GM19043 (cell line): Measurements from ENCODE around the gene ANKS1B.
"Not testable (repeated sequence)": the region's sequence is repeated elsewhere in the genome, so short reads cannot be mapped to it uniquely, and the experiment has no call there.

ENCODE experiments used
- ATAC-seq: cut with Tn5 transposase; IDR thresholded peaks from one replicate; pipeline ENCODE4 v1.9.1; 2021; ENCODE audit warnings: low read depth; ENCODE audit not compliant: unreplicated experiment

The ANKS1B gene

DNA sequence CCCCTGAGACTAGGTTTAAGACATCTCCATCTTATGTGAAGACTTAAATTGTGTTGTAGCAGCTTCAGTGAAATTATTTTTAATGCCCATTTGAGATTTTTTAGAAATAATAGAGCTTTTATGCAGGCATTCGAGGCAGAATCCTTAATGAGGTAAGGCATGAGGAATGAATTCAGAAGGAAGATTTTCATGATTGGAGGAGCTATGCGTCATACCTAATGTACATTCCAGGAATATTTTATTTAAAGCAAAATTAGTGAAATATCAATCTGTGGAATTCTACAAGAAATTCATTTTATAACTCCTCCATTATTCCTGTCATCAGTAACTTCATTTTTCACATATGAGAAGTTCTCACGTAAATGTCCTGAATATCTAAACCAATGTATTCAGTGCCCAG lies 373.1 kb downstream of the ANKS1B start:
- no peak for ATAC-seq

DNA sequence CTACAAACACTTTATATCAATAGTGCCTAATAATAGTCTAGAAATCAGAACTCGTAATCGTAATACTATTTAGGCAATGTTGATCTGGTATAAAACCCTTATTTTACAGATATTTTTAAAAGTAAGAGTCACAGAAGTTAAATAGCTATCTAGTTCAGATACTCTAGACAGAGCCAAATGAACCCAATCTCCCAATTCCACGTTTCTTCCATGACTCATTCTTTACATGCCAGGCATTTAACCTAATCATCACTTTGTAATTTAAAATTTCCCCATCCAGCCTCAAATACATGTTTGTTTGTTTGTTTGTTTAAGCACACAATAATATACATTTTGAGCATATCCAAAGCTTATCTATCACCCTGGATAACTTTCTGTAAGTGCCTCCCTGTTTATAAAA lies 373.6 kb downstream of the ANKS1B start:
- no peak for ATAC-seq

DNA sequence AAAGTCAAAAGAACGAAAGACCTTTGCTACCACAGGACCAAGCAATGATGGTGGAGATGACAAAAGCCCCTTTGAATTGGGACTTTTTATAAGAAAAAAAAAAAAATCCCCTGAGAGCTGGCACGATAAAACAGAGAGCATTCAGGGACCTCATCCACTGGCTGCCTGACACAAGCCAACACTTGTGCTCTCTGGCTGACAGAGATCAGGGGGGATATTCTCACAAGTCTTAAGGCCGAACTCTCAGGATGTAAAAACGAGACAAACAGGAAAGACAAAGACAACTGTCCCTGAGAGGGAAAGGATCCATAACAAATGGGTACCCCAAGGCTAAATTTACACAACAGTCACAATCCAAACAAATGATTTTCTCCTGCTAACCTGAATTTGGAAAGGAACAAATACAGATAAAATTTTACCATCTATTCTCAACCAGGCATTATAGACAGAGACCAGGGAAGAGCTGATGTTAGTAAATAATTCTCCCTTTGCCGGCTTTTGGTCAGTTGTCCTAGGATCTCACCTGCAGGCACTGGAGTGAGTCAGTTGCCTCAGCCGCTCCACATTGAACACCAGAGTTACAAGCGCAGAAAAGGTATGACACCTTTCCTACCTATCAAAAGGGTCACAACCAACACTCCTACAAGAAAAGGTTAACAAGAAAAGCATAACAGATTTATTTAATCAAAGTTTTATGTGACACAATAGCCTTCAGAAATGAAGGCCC lies 375.1 kb downstream of the ANKS1B start:
- ATAC-seq = no peak

DNA sequence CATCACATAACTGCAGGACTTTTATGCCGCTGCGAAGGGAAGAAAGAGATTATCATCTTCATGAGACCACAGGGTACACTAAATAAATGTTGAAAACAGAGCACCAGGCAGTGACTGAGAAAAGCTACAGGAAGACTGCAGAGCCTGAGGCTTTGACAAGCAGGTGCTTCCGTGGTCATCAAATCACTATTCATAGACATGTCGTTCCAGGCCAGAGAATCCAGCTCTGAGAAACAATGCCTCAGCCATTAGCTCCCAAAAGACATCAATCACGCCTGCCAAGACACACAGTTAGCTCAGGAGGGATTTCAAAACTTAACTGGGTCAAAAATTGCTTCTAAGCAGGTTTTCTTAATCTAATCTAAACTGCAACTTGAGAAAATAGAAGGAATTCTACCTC lies 384.3 kb downstream of the ANKS1B start:
- peak; percentile 94 for ATAC-seq

DNA sequence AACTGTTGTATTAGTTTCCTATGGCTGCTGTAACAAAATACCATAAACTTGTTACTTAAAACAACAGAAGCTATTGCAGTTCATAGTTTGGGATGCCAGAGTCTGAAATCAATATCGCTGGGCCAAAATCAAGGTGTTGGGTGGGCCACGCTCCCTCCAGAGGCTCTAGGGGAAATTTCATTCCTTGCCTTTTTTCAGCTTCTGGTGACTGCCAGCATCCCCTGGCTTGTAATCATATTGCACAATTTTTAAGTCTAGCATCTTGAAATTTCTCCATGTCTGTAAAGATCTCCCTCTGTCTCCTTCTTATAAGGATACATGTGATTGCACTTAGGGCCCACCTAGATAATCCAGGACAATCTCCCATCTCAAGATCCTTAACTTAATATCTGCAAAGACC lies 386.0 kb downstream of the ANKS1B start:
- ATAC-seq = no peak

DNA sequence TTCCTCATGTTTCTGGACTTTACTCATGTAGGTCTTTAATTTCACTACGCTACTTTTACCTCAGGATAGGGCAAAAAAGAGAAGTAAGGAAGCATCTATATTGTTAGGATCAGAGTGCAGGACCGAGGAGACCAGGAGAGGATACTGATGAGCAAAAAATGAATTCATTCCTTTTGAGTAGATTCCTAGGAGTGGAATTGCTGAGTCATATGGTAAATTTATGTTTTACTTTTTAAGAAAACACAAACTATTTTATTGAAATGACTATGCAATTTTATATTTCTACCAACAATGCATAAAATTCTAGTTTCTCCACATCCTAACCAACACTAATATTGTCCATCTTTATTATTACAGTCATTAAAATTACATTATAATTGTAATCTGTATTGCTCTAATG lies 388.0 kb downstream of the ANKS1B start:
- ATAC-seq = no peak

DNA sequence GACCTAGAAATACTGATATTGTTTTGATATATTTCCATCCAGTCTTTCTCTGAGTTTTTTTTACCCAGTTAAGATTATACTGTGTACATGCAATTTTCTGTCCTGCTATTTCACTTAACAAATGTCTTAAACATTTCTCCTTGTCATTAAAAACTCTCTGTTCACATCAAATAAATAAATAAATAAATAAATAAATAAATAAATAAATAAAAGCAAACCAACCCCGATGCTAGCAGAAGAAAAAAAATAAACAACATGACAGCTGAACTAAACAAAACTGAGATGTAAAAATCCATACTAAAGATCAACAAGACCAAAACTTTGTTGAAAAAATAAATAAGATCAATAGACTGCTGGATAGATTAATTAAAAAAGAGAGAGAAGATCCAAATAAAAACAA lies 407.6 kb downstream of the ANKS1B start:
- not testable (repeated sequence) for ATAC-seq

DNA sequence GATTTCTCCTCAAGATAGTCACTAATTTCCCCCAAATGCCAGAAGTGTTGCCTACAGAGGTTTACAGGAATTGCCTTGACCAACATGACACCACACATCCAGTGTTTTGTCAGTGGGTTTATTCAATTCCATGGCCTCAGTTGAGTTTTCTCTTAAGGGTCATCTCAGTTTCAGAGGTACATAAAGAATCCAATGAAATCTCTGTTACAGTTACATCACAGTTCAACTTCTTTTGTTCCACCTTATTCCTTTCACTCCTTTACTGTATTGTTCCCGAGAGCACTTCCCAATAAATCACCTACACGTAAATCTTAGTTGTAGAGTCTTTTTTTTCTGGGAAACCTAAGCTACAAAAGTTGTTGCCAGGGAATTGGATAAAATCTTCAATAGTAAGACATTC lies 410.8 kb downstream of the ANKS1B start:
- ATAC-seq = no peak

DNA sequence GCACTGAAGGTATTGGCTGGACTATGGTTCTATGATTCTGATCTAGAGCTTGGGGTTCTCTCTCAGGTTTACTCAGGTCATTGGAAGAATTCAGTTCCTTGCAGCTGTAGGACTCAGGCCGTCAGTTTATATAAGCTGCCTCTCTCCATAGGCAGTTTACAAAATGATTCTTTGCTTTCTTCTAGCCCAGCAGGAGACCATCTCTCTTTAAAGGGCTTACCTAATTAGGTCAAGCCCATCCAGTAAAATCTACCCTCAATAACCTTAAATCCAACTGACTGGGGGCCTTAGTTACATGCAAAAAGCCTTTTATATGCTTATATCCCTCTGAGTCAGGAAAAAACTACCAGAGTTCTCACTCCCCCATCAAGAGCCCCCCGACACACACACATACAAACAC lies 417.7 kb downstream of the ANKS1B start:
- no peak for ATAC-seq

DNA sequence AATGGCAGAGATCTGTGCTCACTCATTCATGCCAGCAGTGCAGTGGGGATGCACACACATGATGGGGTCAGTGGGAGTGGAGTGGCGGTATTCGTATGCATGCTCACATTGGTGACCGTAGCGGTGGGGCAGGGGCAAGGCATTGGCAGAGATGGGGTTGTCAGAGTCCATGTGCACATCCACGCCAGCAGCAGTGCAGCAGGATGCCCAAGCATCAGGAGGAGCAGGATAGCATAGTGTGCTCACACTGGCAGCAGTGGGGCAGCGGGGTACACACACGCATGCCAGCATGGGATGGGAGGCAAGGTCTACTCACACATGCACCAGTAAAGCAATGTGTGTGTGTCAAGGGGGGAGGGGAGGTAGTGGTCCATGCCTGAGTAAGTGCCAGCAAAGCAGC lies 426.6 kb downstream of the ANKS1B start:
- no peak for ATAC-seq

DNA sequence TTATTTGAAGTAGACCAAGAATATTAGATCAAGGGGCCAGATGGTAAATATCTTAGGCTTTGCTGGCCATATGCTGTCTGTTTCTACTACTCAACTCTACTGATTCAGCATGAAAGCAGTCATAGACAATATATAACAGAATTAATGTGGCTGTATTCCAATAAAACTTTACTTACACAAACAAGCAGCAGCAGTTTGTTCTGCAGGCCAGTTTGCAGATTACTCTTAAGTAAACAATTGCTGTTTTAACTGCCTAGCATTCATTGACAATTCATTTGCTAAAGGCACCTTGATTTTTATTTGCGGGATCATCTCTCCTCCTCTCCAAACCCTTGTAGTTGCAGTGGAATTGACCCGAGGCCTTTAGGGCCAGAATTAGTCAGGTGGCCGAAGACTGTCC lies 431.3 kb downstream of the ANKS1B start:
- no peak for ATAC-seq

DNA sequence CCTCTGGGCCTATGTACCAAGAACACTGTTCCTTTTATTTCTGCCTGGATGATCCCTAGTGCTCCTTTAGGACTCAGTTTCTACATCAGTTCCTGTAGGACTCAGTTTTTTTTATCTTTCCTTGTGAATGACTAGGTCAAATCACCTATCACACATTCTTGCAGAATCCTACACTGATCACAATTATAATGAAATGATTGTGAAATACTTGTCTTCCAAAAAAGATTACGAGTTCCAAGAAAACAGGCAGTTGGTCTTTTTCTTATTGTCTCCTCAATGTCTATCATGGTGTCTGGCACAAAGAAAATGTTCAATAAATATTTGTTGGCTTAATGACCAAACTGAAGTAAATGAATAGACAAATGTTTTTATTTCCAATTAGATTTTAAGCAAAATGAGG lies 432.7 kb downstream of the ANKS1B start:
- no peak for ATAC-seq

DNA sequence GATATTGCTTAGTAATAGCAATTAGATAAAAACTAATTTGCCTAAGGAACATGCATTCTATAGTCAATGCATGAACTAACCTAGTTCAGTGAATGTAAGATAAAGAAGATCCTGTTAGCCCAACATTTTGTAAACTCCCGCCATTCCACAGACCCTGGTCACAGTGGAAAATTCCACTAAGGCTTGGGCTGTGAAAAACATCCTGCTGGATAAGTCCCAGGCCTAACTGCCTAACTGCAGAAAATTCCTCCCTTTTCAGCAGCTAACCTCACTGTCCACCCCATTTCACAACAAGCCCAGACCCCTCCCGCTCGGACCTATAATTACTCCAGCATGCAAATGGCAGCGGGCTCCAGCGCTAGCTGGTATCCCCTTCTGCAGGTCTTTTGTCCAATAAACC lies 435.1 kb downstream of the ANKS1B start:
- no peak for ATAC-seq

DNA sequence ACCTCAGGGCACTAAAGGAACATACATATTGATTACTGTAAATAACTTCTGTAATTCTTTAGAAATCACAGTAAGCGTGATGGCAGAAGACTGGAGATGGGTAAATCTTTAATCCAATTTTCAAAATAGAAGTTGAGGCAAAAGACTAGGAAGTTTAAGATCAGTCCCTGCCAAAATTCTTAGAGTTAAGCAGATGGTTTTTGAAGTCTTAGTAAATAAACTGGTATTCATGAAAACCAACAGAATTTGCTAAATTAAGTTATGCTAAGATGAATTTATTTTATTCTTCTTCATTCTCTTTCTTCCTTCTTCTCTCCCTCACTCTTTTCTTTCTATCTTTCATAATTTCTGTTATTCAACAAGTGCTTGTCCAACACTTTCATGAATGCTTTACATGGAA lies 435.5 kb downstream of the ANKS1B start:
- no peak for ATAC-seq

DNA sequence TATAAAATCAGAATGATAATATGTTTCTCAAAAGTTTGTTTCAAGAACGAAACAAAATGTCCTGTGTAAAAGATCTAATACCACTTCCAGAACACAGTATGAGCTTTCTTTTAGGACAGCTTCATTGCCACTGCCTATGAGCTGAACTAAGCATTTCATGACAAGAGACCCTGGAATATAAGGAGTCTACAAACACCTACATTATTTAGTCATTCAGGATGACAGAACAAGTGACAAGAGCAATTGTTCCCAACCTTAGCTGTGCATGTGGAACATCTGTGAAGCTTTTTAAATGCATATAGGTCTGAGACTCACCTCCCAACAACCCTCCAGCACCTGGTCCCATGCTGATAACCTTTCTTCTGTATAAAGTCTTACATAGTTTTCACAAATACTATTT lies 440.3 kb downstream of the ANKS1B start:
- ATAC-seq = no peak

DNA sequence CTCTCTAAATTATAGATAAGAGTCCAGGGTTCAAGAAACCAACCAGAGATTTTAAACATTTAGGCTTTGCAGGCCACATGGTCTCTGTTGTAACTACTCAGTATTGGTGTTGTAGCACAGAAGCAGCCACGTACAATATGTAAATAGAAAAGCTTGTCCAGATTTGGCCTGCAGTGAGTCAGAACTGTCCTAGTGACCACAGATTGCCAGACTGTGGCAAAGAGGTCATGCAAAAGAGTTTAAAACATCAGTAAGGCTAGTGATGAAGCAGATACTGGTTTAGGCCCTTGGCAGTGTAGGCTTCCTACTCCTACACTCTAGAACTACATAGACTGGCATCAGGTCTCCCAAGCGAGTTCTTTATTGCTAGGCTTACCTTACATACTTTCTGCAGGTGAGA lies 454.8 kb downstream of the ANKS1B start:
- ATAC-seq = peak; percentile 96

DNA sequence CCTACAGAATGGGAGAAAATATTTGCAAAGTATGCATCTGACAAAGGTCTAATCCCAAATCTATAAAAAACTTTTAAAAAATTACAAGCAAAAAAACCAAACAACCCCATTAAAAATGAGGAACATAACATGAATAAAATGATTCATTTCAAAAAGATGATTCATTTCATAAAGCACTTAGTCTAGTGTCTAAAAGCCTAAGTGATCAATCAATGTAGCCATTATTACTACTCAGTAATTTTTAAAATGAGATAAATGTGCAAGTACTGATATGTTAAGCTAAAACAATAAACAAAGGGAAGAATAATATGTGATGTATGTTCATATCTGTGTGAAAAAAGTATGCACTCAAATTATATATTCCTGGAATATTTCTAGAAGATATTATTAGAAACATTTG lies 456.3 kb downstream of the ANKS1B start:
- ATAC-seq = no peak

DNA sequence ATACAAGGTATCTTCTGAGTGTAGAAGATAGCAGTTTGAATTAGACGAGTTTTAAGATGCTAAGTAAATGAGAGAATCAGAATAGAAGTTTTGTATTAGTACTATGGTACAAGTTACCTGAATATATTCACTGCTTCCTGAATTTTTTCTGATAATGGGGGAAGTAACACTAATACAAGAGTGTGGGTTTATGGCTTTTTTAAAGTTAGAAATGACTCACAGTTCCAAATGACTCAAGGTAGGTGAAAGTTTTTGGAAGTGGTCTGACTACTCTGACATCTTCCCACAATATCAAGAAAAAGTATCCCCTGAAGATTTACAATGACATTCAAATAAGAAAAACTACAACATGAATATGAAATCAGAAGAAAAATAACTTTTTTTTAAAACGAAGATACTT lies 460.9 kb downstream of the ANKS1B start:
- ATAC-seq = no peak

DNA sequence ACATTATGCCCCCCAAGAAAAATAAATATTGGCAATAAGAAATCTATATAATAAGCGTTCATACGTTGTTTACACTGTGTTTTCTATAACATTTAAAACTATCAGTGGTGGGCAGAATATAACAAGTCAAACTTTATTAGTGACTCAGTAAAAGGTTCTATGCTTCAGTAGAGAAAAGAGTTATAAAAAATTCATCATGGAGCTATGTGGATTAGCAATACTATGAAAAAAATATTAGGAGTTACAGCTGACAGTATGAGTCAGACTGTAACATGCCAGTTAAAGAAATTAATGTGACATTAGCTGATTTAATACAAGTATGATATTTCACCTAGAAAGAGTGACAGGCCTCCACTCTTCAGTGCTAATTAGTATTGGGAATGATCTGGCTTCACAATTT lies 462.3 kb downstream of the ANKS1B start:
- no peak for ATAC-seq

DNA sequence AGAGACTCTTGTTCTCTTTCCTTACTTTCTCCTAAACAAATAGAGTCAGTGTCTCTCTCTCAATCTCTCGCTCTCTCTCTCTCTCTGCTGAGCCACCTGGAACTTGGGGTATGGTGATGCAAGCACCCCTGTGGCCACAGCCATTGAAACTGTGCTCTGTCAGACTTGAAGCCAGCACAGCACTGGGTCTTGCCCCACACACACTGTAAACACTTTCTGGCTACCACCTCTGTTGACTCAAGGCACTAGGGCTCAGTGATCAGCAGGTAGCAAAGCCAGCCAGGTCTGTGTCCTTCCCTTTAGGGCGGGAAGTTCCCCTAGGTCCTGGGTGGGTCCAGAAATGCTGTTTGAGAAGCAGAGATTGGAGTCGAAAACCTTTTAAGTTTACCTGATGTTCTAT lies 463.1 kb downstream of the ANKS1B start:
- no peak for ATAC-seq

DNA sequence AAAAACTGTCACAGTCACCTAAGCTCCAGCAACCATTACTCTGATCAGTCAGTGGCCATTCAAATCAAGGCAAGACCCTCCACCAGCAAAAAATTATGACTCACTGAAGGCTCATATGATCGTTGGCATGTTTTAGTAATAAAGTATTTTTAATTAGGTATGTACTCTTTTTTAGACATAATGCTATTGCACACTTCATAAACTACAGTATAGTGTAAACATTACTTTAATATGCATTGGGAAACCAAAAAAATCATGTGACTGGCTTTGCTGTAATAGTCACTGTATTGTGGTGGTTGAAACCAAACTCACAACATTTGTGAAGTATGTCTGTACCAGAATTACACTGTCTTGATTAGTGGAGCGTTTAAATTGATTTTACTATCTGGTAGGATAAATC lies 471.7 kb downstream of the ANKS1B start:
- no peak for ATAC-seq

DNA sequence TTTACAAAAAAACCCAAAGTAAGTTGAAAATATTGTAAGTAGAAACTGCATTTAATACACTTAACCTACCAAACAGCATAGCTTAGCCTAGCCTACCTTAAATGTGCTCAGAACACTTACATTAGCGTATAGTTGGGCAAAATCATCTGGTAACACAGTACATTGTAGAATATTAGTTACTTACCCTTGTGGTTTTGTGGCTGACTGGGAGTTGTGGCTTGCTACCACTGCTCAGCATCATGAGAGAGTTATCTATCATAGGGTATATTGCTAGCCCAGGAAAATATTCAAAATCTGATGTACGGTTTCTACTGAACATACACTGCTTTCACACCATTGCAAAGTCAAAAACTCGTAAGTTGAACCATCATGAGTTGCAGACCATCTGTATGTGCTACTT lies 478.9 kb downstream of the ANKS1B start:
- ATAC-seq = no peak

DNA sequence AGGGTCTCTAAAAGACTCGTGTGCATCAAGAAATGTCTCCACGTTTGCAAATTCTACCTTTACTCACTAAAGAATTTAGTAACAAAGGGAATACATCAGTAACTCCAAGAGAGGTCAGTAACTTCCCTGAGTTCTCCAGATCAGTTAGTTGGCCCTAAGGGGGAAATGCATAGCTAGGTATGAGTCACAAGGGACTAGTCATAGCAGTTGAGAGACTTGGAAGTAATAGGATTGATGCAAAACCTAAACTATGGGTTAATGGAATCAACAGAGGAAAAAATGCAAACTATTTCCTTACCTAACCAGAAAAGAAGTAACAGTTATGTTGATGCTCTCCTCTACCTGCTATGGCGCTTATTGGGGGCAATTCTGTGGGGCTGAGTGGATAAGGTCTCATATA lies 486.0 kb downstream of the ANKS1B start:
- no peak for ATAC-seq
